ENCODE measurements around the gene SFTPB.

The SFTPB gene

DNA sequence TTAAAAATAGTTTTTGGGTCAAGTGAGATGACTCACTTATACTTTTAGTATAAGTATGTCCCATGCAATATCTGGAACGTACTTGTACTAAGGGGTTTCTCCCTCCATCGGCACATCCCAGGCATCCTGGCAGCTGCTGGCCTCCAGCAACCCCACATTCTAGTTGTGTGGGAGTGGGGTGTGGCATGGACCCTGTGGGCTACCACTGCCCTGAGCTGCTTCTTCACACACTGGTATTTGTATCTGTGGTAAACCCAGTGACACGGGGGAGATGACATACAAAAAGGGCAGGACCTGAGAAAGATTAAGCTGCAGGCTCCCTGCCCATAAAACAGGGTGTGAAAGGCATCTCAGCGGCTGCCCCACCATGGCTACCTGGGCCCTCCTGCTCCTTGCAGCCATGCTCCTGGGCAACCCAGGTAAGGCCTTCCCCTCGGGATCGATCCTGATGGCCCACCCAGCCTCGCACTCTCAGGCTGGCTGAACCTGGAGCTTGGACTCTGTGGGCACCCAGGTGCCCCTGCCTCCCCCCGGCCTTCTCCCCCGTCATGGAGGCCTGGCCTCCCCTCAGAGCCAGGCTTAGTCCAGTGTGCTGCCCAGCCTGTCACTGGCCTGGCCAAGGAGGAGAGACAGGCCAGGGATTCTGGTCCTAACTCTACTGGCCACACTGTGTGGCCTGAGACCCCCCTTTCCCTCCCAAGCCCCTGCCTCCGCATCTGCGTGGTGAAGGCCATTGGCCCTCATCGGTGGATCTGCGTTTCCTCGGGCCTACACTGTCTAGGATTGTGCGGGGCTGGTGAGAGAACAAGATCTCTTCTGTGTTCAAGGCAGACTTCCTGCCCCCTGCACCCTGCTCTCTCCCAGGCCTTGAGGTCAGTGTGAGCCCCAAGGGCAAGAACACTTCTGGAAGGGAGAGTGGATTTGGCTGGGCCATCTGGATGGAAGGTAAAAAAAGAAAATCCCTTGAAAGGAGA is 26.3 kb upstream of the SFTPB start, which contains the start of gene GNLY:
Gene GNLY, plus strand, starts transcription at position 307 of the 974 bp plus-strand sequence. Its CDS starts 61 bp downstream, at position 368.
- DNase-seq (ENCODE audit: extremely low read depth, low read depth) = no peak
- TF ChIP-seq, protein P1, sequence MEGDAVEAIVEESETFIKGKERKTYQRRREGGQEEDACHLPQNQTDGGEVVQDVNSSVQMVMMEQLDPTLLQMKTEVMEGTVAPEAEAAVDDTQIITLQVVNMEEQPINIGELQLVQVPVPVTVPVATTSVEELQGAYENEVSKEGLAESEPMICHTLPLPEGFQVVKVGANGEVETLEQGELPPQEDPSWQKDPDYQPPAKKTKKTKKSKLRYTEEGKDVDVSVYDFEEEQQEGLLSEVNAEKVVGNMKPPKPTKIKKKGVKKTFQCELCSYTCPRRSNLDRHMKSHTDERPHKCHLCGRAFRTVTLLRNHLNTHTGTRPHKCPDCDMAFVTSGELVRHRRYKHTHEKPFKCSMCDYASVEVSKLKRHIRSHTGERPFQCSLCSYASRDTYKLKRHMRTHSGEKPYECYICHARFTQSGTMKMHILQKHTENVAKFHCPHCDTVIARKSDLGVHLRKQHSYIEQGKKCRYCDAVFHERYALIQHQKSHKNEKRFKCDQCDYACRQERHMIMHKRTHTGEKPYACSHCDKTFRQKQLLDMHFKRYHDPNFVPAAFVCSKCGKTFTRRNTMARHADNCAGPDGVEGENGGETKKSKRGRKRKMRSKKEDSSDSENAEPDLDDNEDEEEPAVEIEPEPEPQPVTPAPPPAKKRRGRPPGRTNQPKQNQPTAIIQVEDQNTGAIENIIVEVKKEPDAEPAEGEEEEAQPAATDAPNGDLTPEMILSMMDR (IDR thresholded peaks at IDR 0.05; ENCODE audit: low read depth, low read length) = no peak

DNA sequence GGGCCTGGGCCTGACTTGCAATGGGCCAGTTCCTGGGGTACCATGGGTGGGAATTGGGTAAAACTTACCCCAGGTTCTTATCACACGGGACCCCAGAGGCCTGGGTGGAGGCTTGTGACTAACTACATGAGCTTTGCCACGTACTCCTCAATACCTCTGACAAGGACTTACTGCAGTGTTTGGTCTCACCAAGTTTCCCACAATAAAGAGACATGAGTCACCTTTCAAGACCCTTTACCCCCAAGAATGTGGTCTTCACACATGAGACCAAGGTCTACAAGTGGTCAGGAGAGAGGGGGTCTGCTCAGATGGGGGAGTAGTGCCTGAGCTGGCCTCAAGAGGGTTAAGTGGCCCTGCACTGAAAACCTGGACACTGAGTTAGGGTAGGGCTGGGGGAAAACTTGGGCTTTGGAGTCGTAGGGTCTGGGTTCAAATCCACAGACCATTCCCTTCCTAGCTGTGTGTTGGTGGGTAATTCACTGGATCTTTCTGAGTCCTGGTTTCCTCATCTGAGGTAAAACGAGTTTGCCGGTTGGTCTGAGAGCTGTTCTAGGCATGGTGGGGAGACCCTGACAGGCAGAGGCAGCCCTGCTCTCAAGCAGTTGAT is 24.1 kb upstream of the SFTPB start:
- TF ChIP-seq, protein P1 (IDR thresholded peaks at IDR 0.05; ENCODE audit: low read depth, low read length) = no peak
- no peak for DNase-seq (ENCODE audit: extremely low read depth, low read depth)

DNA sequence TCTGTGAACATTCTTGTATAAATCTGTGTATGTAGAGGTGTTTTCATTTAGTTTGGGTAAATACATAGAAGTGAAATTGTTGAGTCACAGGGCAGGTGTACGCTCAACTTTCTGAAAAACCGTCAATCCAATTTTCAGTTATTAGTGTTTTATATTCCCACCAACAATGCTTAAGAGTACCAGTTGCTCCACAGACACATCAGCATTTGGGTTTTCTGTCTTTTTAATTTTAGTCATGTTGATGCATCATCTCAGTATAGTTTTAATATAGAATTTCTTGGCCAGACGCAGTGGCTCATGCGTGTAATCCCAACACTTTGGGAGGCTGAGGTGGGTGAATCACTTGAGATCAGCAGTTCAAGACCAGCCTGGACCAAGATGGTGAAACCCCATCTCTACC is 22.9 kb upstream of the SFTPB start:
- TF ChIP-seq, protein P1 (IDR thresholded peaks at IDR 0.05; ENCODE audit: low read depth, low read length) = no peak
- DNase-seq (ENCODE audit: extremely low read depth, low read depth) = no peak

DNA sequence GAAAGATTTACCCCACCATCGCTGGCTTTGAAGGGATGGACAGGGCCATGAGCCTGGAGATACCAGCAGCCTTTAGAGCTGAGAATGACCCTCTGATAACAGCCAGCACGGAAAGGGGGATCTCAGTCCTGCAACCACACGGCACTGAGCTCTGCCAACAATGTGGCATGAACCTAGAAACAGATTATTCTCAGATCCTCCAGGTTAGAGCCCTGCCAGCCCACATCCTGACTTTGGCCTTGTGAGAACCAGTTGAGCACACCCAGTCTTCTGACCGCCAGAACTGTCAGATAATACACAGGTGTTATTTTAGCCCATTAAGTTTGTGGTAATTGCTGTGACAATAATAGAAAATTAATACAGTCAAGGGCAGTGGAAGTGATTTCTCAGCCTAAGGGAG is 16.8 kb upstream of the SFTPB start:
- DNase-seq (ENCODE audit: extremely low read depth, low read depth) = no peak
- TF ChIP-seq, protein P1 (IDR thresholded peaks at IDR 0.05; ENCODE audit: low read depth, low read length) = no peak

DNA sequence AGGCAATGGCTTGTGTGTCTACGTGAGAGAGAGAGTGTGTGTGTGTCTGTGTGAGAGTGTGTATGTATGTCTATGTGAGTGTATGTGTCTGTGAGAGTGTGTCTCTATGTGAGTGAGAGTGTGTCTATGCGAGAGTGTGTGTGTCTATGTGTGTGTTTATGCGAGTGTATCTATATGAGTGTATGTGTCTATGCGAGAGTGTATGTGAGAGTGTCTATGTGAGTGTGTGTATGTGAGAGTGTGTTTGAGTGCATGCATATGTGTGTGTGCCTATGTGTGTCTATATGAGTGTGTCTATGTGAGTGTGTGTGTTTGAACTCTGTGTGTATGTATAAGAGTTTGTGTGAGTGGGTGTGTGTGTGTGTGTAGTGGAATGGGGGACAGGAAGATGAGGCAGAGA is 16.4 kb upstream of the SFTPB start:
- DNase-seq (ENCODE audit: extremely low read depth, low read depth) = no peak
- TF ChIP-seq, protein P1 (IDR thresholded peaks at IDR 0.05; ENCODE audit: low read depth, low read length) = no peak

DNA sequence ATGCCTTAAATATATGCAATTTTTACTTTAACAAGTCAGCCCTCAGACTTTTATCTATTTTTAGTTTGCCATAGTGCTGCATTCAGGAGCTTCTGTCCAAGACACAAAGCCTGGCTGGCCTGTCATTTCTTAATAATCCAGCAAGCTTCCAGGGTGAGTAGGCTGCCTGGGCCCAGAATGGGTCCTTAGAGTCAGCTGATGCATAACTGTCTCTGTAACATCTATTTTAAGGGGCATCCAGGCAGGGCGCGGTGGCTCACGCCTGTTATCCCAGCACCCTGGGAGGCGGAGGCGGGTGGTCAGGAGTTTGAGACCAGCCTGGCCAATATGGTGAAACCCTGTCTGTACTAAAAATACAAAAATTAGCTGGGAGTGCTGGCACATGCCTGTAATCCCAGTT is 14.4 kb upstream of the SFTPB start:
- no peak for DNase-seq (ENCODE audit: extremely low read depth, low read depth)
- TF ChIP-seq, protein P1 (IDR thresholded peaks at IDR 0.05; ENCODE audit: low read depth, low read length) = no peak

DNA sequence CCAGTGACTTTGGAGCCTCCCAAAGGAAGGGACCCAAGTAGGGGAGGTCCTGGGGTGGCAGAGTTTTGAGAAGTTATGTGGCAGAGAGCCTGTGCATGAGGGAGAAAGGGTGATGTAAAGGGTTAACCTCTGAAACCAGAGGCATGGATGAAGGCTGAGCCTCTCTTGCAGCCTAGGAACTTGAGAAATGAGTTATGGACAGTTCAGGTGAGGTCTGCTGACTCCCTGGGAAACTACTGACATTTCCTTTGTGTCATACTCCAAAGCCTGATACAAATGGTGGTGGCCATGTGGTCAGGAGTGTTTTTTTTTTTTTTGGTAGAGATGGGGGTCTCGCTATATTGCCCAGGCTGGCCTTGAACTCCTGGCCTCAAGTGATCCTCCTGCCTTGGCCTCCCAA is 13.8 kb upstream of the SFTPB start:
- TF ChIP-seq, protein P1 (IDR thresholded peaks at IDR 0.05; ENCODE audit: low read depth, low read length) = no peak
- no peak for DNase-seq (ENCODE audit: extremely low read depth, low read depth)
